Glutamatergic neuron (in vitro differentiated cells): ENCODE results near the gene FAM89A. TPM values are rescaled to one million over a fixed set of nuclear protein-coding genes. Genes with fewer than 3 reads are reported as not detected.

ENCODE experiments used
- DNase-seq: peaks from one replicate; pipeline ENCODE4 v3.0.0; 2022
- H3K27ac Mint-ChIP-seq: one replicate; pipeline ENCODE4 v1.8.0; 2020; ENCODE audit warnings: mild to moderate bottlenecking, mixed read lengths, inconsistent platforms; ENCODE audit not compliant: unreplicated experiment
- H3K27me3 Mint-ChIP-seq: one replicate; pipeline ENCODE4 v1.8.0; 2020; ENCODE audit warnings: mild to moderate bottlenecking, moderate library complexity, mixed read lengths, inconsistent platforms; ENCODE audit not compliant: unreplicated experiment
- H3K36me3 Mint-ChIP-seq: one replicate; pipeline ENCODE4 v1.8.0; 2020; ENCODE audit warnings: mild to moderate bottlenecking, mixed read lengths, inconsistent platforms; ENCODE audit not compliant: unreplicated experiment
- H3K4me1 Mint-ChIP-seq: one replicate; pipeline ENCODE4 v1.8.0; 2020; ENCODE audit warnings: mild to moderate bottlenecking, low read depth, mixed read lengths, inconsistent platforms; ENCODE audit not compliant: unreplicated experiment
- H3K4me3 Mint-ChIP-seq: one replicate; pipeline ENCODE4 v1.8.0; 2020; ENCODE audit warnings: mild to moderate bottlenecking, mixed read lengths, inconsistent platforms; ENCODE audit not compliant: unreplicated experiment
- H3K9me3 Mint-ChIP-seq: one replicate; pipeline ENCODE4 v1.8.0; 2020; ENCODE audit warnings: mild to moderate bottlenecking, moderate library complexity, mixed read lengths, inconsistent platforms; ENCODE audit not compliant: unreplicated experiment
- CTCF ChIP-seq: fragments of 200-600 bp; sonication (generic); IDR thresholded peaks from one replicate; pipeline ENCODE4 v1.5.0; 2021; ENCODE audit not compliant: partially characterized antibody, unreplicated experiment
- total RNA-seq: library from RNA; stranded (reverse); fragmentation: NEBNext Ultra II Directional; extraction: Animal tissue kit (Norgen Biotek cat#: 25700); gene quantifications from one replicate; pipeline ENCODE4 v1.2.1, GENCODE V29; 2021; ENCODE audit not compliant: unreplicated experiment

FAM89A gene
- total RNA-seq, 1 donor from 2014 or later = 6.4 TPM

- H3K4me3 Mint-ChIP-seq = peak overlapping the region; percentile 92
- no peak for DNase-seq
- peaks cover 13% of the 10 kb centered on the region for H3K27me3 Mint-ChIP-seq
- no peaks in the 10 kb centered on the region for H3K36me3 Mint-ChIP-seq
- no peak for TF ChIP-seq CTCF
- peak overlapping the region; percentile 80 for H3K27ac Mint-ChIP-seq
- peaks cover 13% of the 10 kb centered on the region for H3K4me1 Mint-ChIP-seq
- peaks cover 10% of the 10 kb centered on the region for H3K9me3 Mint-ChIP-seq
These were observed 63.0 kb downstream of the FAM89A start for GRCh38 chr1:230976825-230977747.

GRCh38 chr1:230976360-230976759 lies 63.7 kb downstream of the FAM89A start:
- DNase-seq = no peak
- Mint-ChIP-seq H3K4me3 (no peak overlapping the region), H3K27me3 (peaks cover 13% of the 10 kb centered on the region), H3K36me3 (no peaks in the 10 kb centered on the region), H3K9me3 (peaks cover 10% of the 10 kb centered on the region), H3K27ac (no peak overlapping the region), H3K4me1 (peaks cover 18% of the 10 kb centered on the region)
- no peak for TF ChIP-seq CTCF

- peaks cover 13% of the 10 kb centered on the region for H3K27me3 Mint-ChIP-seq
- DNase-seq = peak; percentile 31
- H3K27ac Mint-ChIP-seq = peak overlapping the region; percentile 52
- TF ChIP-seq CTCF = no peak
- peaks cover 18% of the 10 kb centered on the region for H3K4me1 Mint-ChIP-seq
- H3K9me3 Mint-ChIP-seq = peaks cover 10% of the 10 kb centered on the region
- H3K36me3 Mint-ChIP-seq = no peaks in the 10 kb centered on the region
- no peak overlapping the region for H3K4me3 Mint-ChIP-seq
These were observed 64.4 kb downstream of the FAM89A start for GRCh38 chr1:230975636-230976035.

- Mint-ChIP-seq H3K27me3 (peaks cover 8% of the 10 kb centered on the region), H3K4me1 (peaks cover 18% of the 10 kb centered on the region), H3K27ac (no peak overlapping the region)
These were observed 67.2 kb downstream of the FAM89A start for GRCh38 chr1:230972855-230973271.

More at GRCh38 chr1:230972855-230973271, 67.2 kb downstream of the FAM89A start:
- H3K4me3 Mint-ChIP-seq = no peak overlapping the region
- no peaks in the 10 kb centered on the region for H3K36me3 Mint-ChIP-seq
- H3K9me3 Mint-ChIP-seq = peaks cover 6% of the 10 kb centered on the region
- TF ChIP-seq CTCF = no peak
- DNase-seq = no peak
